Body of pancreas (tissue), 4 donors: ENCODE measurements around the gene COL6A2. TPM values are rescaled to one million over a fixed set of nuclear protein-coding genes. Genes with fewer than 3 reads are reported as not detected.

ENCODE experiments used
- ATAC-seq: fragments of 150-250 bp; one replicate; pipeline ENCODE4 v1.9.1; 2016
- DNase-seq, 4 donors: peaks; one replicate each; pipeline ENCODE4 v3.0.0-alpha.2; 2019
- H3K27ac ChIP-seq, 4 donors: fragments of 200-600 bp; sonication (generic); 1 replicate in 3 of 4; 2 replicates in 1 of 4; pipeline versions ENCODE4 v1.5.1 to v1.6.1; 2016 to 2019; ENCODE audit warnings: mild to moderate bottlenecking in 1 of 4, mixed read lengths in 1 of 4, moderate library complexity in 1 of 4
- H3K27me3 ChIP-seq, 2 donors: fragments of 200-600 bp; sonication (generic); one replicate each; pipeline ENCODE4 v1.6.0; 2016; ENCODE audit warnings: mild to moderate bottlenecking in 1 of 2
- H3K36me3 ChIP-seq, 2 donors: fragments of 200-600 bp; sonication (generic); replicated peaks in 1 of 2; 2 replicates each; pipeline ENCODE4 v1.5.1; 2016; ENCODE audit warnings: low read depth in 2 of 2; ENCODE audit not compliant: insufficient read depth in 1 of 2
- H3K4me1 ChIP-seq: fragments of 200-600 bp; sonication (generic); one replicate; pipeline ENCODE4 v1.6.0; 2016
- H3K4me3 ChIP-seq, 2 donors: fragments of 200-600 bp; sonication (generic); 1 replicate in 1 of 2; 2 replicates in 1 of 2; pipeline ENCODE4 v1.5.1; 2016 to 2019
- H3K9me3 ChIP-seq, 3 donors: fragments of 200-600 bp; sonication (generic); 1 replicate in 2 of 3; 2 replicates in 1 of 3; pipeline ENCODE4 v1.5.1; 2016
- CTCF ChIP-seq, 7 experiments: fragments of 450-650 bp in 4 of 7; fragments of 200-600 bp in 3 of 7; sonication (generic) in 3 of 7; IDR thresholded peaks; one replicate each; pipeline ENCODE4 v1.5.1; 2016 to 2019; ENCODE audit warnings: antibody characterized with exemption in 7 of 7
- POLR2A ChIP-seq, 3 donors: fragments of 450-650 bp; IDR thresholded peaks; one replicate each; pipeline ENCODE4 v1.6.1; 2016; ENCODE audit warnings: antibody characterized with exemption in 3 of 3, mild to moderate bottlenecking in 2 of 3
- WGBS, 2 donors: methylation state at CpG; one replicate each; pipeline ENCODE4 v1.1.5; 2017; 5-methylcytosine and 5-hydroxymethylcytosine counted together
- intact Hi-C: fragments of 100-400 bp; cut with DNase I; formaldehyde crosslinking; loops from one replicate; pipeline ENCODE4 v1.15.1; 2023
- total RNA-seq, 2 donors: library from RNA; depleted of rRNA; stranded (reverse); fragments of >200 nt; gene quantifications; one replicate each; pipeline ENCODE4 v1.1.0, GENCODE V29; 2016

COL6A2 gene
- total RNA-seq, 2 donors from 2014 or later: 72.1 to 339 TPM

GRCh38 chr21:46150491-46151121 is 52.7 kb downstream of the COL6A2 start:
- DNase-seq (peak in 1 of 4 donors; percentile 4), ATAC-seq (no peak)
- intact Hi-C loops: no loop called here
- H3K9me3 ChIP-seq: no peaks in the 10 kb centered on the region
- H3K27ac ChIP-seq: no peak overlapping the region
- TF ChIP-seq POLR2A (IDR thresholded peaks at IDR 0.05) (no peak), CTCF (IDR thresholded peaks at IDR 0.05) (no peak)
- no peaks in the 10 kb centered on the region for H3K27me3 ChIP-seq
- no peak overlapping the region for H3K4me3 ChIP-seq
- no peaks in the 10 kb centered on the region for H3K36me3 ChIP-seq
- peaks cover 14% of the 10 kb centered on the region for H3K4me1 ChIP-seq
- 80 to 84% methylated on average over 14 to 24 of the region's 24 CpGs for WGBS, 2 donors

DNA sequence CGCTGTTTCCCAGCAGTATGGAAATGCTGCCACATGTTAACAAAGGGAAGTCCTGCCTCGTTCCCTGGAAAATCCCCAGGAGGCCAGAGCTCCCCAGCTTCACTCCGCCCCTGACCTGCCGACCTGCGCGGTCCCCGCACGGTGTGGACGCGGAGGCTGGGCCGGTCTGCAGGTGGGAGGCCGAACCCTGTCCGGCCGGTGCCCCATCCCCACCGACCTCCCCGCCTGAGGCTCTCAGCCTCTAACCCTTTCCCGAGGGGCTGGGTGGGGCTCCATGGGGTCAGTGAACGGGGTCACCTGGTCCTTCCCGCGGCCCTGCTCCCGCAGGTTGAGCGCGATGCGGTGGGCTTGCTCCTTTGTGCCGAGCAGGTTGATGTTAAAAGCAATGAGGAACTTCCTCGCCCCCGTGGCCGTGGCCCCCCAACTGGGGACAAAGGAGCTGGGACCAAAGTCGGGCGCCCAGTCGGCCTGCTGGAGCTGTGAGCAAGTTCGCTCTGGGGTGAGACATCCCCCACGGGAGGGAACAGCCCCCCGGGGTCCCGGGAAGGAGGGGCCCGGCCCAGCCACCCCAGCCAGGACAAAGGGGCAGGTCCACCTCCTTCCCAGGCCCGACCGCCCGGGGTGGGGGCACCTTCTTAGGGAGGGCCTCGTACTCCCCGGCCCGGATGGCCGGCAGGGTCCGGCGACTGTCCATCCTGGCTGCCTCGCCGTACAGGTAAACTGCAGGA is 53.5 kb downstream of the COL6A2 start:
- peak in 3 of 4 donors; percentile 3 to 8 (median 7) for DNase-seq
- Histone ChIP-seq H3K27ac (no peak overlapping the region), H3K9me3 (no peaks in the 10 kb centered on the region), H3K4me1 (peaks cover 14% of the 10 kb centered on the region), H3K27me3 (no peaks in the 10 kb centered on the region), H3K4me3 (no peak overlapping the region), H3K36me3 (no peaks in the 10 kb centered on the region)
- TF ChIP-seq POLR2A (IDR thresholded peaks at IDR 0.05) (no peak), CTCF (IDR thresholded peaks at IDR 0.05) (no peak)
- ATAC-seq: no peak
- 73 to 82% methylated on average over 10 to 42 of the region's 47 CpGs for WGBS, 2 donors
- intact Hi-C loops: no loop called here

GRCh38 chr21:46151989-46152926 is 54.3 kb downstream of the COL6A2 start:
- no peak overlapping the region for H3K27ac ChIP-seq
- H3K36me3 ChIP-seq: no peaks in the 10 kb centered on the region
- 83 to 85% methylated on average over 30 to 45 of the region's 45 CpGs for WGBS, 2 donors
- peak; percentile 1 to 8 (median 6) for DNase-seq
- no peaks in the 10 kb centered on the region for H3K9me3 ChIP-seq
- intact Hi-C loops: no loop called here
- H3K4me1 ChIP-seq: peaks cover 14% of the 10 kb centered on the region
- ATAC-seq: no peak
- H3K27me3 ChIP-seq: no peaks in the 10 kb centered on the region
- no peak for TF ChIP-seq CTCF (IDR thresholded peaks at IDR 0.05)
- no peak for TF ChIP-seq POLR2A (IDR thresholded peaks at IDR 0.05)
- H3K4me3 ChIP-seq: no peak overlapping the region

- TF ChIP-seq CTCF (IDR thresholded peaks at IDR 0.05): no peak
- no peak for TF ChIP-seq POLR2A (IDR thresholded peaks at IDR 0.05)
- Histone ChIP-seq H3K36me3 (no peaks in the 10 kb centered on the region), H3K27me3 (no peaks in the 10 kb centered on the region), H3K27ac (no peak overlapping the region), H3K4me3 (no peak overlapping the region), H3K9me3 (no peaks in the 10 kb centered on the region), H3K4me1 (peaks cover 14% of the 10 kb centered on the region)
- DNase-seq: peak in 1 of 4 donors; percentile 1
- peak; percentile 47 for ATAC-seq
- intact Hi-C loops: no loop called here
- 13 to 25% methylated on average over 10 to 16 of the region's 18 CpGs for WGBS, 2 donors
Measured at GRCh38 chr21:46152927-46153246, 55.0 kb downstream of the COL6A2 start.
